HepG2 (cell line): ENCODE measurements around the gene CD80.

Experiments
- MATR3 ChIP-seq: sonication (generic); formaldehyde crosslinking; IDR thresholded peaks from 2 replicates; pipeline ENCODE4 v1.4.0; 2020; ENCODE audit warnings: missing genetic modification reagents
- POLR2A ChIP-seq, 2 experiments: IDR thresholded peaks; 2 replicates each; pipeline ENCODE4 v1.6.1; 2011; ENCODE audit warnings: low read depth in 2 of 2, low read length in 2 of 2, mild to moderate bottlenecking in 1 of 2, moderate library complexity in 1 of 2; ENCODE audit not compliant: insufficient read depth in 1 of 2
- REST ChIP-seq, 2 experiments: IDR thresholded peaks; 2 replicates each; pipeline ENCODE4 v1.6.1; 2011 to 2012; ENCODE audit warnings: low read length in 2 of 2, borderline replicate concordance in 1 of 2, low read depth in 1 of 2, mild to moderate bottlenecking in 1 of 2, moderate library complexity in 1 of 2
- SP1 ChIP-seq, 2 experiments: fragments of 450-650 bp in 1 of 2; sonication (generic) in 1 of 2; formaldehyde crosslinking in 1 of 2; IDR thresholded peaks; 2 replicates each; pipeline versions ENCODE4 v1.4.0 to v1.6.1; 2016 to 2020; ENCODE audit warnings: missing genetic modification reagents in 1 of 2
- TBP ChIP-seq: sonication (generic); formaldehyde crosslinking; IDR thresholded peaks from 2 replicates; pipeline ENCODE4 v1.5.0; 2020; ENCODE audit warnings: missing genetic modification reagents
- TCF7L2 ChIP-seq: IDR thresholded peaks from 2 replicates; pipeline ENCODE4 v1.6.1; 2011; ENCODE audit warnings: mild to moderate bottlenecking, low read depth, low read length, moderate library complexity
- ZNF335 ChIP-seq: sonication (generic); formaldehyde crosslinking; IDR thresholded peaks from 2 replicates; pipeline ENCODE4 v1.4.0; 2020; ENCODE audit warnings: missing genetic modification reagents
- ZNF780A ChIP-seq: sonication (generic); formaldehyde crosslinking; IDR thresholded peaks from 2 replicates; pipeline ENCODE4 v1.8.0; 2022; ENCODE audit warnings: mild to moderate bottlenecking, missing genetic modification reagents, moderate library complexity
- ZXDC ChIP-seq: sonication (generic); formaldehyde crosslinking; IDR thresholded peaks from 2 replicates; pipeline ENCODE4 v1.5.0; 2020; ENCODE audit warnings: mild to moderate bottlenecking, missing genetic modification reagents

DNA sequence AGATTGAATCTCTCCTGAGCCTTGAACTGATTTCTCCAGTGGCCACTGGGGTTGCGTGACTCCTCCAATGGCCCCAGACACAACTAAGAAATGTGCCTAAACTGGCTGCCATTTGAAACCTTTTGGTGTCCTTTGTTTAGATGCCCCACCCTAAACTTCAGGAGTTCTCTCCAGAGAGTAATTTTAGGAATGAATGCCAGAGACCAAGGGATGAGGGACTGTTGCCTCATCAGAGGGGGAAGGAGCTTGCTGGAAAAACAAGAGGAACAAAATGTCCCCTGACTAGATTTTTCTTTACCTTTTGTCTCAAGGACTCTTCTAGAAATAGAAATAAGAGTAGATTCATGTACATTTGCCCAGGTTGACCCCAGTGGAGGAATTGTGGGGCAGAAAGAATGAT lies 11.8 kb upstream of the CD80 start:
- TF ChIP-seq ZNF780A (CRISPR knock-in tag): no peak
- TF ChIP-seq MATR3 (CRISPR knock-in tag): no peak
- TF ChIP-seq TCF7L2: no peak
- no peak for TF ChIP-seq ZXDC (CRISPR knock-in tag)
- TF ChIP-seq ZNF335: no peak
- TF ChIP-seq SP1 (IDR thresholded peaks at IDR 0.05): no peak
- TF ChIP-seq SP1 (CRISPR knock-in tag; IDR thresholded peaks at IDR 0.05): no peak
- TF ChIP-seq TBP (CRISPR knock-in tag): no peak
- TF ChIP-seq POLR2A (IDR thresholded peaks at IDR 0.05; ENCODE audit: insufficient read depth in 1 of 2, low read depth in 2 of 2, low read length in 2 of 2): no peak
- no peak for TF ChIP-seq REST (IDR thresholded peaks at IDR 0.05; ENCODE audit: borderline replicate concordance in 1 of 2, low read depth in 1 of 2, low read length in 2 of 2)
